Natural killer cell (primary cell): Measurements from ENCODE around the gene ZFYVE27. TPM values are rescaled to one million over a fixed set of nuclear protein-coding genes. Genes with fewer than 3 reads are reported as not detected.
A peak's percentile ranks its signal among the peaks of the same experiment; 100 is the strongest.

ENCODE experiments used
- ATAC-seq, 3 donors: fragments of 150-1000 bp in 2 of 3; fragments of 200-7000 bp in 1 of 3; cut with Tn5 transposase; 1 replicate in 1 of 3; 2 replicates in 2 of 3; pipeline ENCODE4 v1.10.0; 2021; ENCODE audit warnings: mild to moderate bottlenecking in 2 of 3, moderate library complexity in 2 of 3
- DNase-seq, 2 donors: peaks; one replicate each; pipeline versions ENCODE4 v3.0.0 to v3.0.0-alpha.2; 2013 to 2021; ENCODE audit warnings: mixed read lengths in 1 of 2
- H3K27ac ChIP-seq: one replicate; pipeline ENCODE4 v1.5.1; 2013; ENCODE audit warnings: mild to moderate bottlenecking, low read length
- H3K27me3 ChIP-seq: one replicate; pipeline ENCODE4 v1.6.1; 2013; ENCODE audit warnings: low read length; ENCODE audit not compliant: control insufficient read depth, insufficient read depth
- H3K36me3 ChIP-seq: one replicate; pipeline ENCODE4 v1.6.1; 2013; ENCODE audit warnings: low read length; ENCODE audit not compliant: control insufficient read depth, insufficient read depth
- H3K4me1 ChIP-seq: one replicate; pipeline ENCODE4 v1.6.1; 2013; ENCODE audit warnings: low read length; ENCODE audit not compliant: control insufficient read depth, insufficient read depth
- H3K4me3 ChIP-seq: one replicate; pipeline ENCODE4 v1.5.1; 2013; ENCODE audit warnings: low read length
- H3K9me3 ChIP-seq: one replicate; pipeline ENCODE4 v1.6.1; 2013; ENCODE audit warnings: low read length; ENCODE audit not compliant: control insufficient read depth, insufficient read depth
- H3K27ac Mint-ChIP-seq, 2 donors: one replicate each; pipeline ENCODE4 v1.8.0; 2022; ENCODE audit warnings: mild to moderate bottlenecking in 2 of 2, mixed read lengths in 2 of 2, moderate library complexity in 1 of 2
- H3K27me3 Mint-ChIP-seq, 2 donors: one replicate each; pipeline ENCODE4 v1.8.0; 2022; ENCODE audit warnings: low read depth in 2 of 2, mixed read lengths in 2 of 2
- H3K36me3 Mint-ChIP-seq: one replicate; pipeline ENCODE4 v1.8.0; 2022; ENCODE audit warnings: mixed read lengths
- H3K4me1 Mint-ChIP-seq, 2 donors: one replicate each; pipeline ENCODE4 v1.8.0; 2022; ENCODE audit warnings: mixed read lengths in 2 of 2
- H3K4me3 Mint-ChIP-seq: one replicate; pipeline ENCODE4 v1.8.0; 2022; ENCODE audit warnings: mild to moderate bottlenecking, moderate library complexity, mixed read lengths
- H3K9me3 Mint-ChIP-seq, 2 donors: one replicate each; pipeline ENCODE4 v1.8.0; 2022; ENCODE audit warnings: mixed read lengths in 2 of 2
- WGBS: methylation state at CpG from one replicate; pipeline ENCODE4 v1.1.7; 2013; ENCODE audit warnings: missing lambda C conversion rate; ENCODE audit not compliant: insufficient coverage; 5-methylcytosine and 5-hydroxymethylcytosine counted together
- intact Hi-C: fragments of 100-400 bp; cut with micrococcal nuclease; formaldehyde crosslinking; loops from one replicate; pipeline ENCODE4 v1.14.2; 2022
- total RNA-seq, 4 donors: library from RNA; stranded (reverse); fragments of 120-200 nt in 1 of 4; gene quantifications; one replicate each; pipeline versions ENCODE4 v1.2.3 to v1.2.4, GENCODE V29; 2013 to 2022
- TF ChIP-seq, protein P1 (sequence below): fragments of 200-600 bp; IDR thresholded peaks from one replicate; pipeline ENCODE4 v1.8.0; 2022; ENCODE audit warnings: antibody characterized with exemption

The ZFYVE27 gene
- total RNA-seq, 3 donors from 2014 or later (not counting 1 experiment from before 2014, with no cell fraction given): 63.0 to 82.8 (median 76.4) TPM

DNA sequence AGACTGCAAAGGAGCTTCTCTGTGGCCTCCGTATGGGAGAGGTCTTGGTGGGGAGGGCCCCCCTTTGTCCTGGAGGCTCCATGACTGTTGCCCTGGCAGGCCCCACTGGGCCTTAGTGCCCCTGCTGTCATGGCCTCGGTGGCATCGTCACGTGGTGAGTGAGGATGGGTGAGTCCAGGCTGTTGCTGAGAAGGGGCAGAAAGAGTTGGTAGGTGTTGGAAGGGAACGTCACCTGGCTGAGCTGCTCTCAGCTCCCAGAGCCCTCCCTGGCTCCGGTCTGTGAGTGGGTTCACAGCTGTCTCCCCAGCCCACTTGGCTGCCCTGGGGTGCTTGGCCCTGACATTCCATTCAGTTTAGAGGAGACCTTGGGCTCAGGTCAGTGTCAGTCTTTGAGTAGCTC lies 18.8 kb downstream of the ZFYVE27 start:
- H3K27ac ChIP-seq: no peak overlapping the region
- Mint-ChIP-seq H3K9me3 (no peaks in the 10 kb centered on the region), H3K4me1 (no peaks in the 10 kb centered on the region), H3K4me3 (no peak overlapping the region), H3K27me3 (no peaks in the 10 kb centered on the region), H3K27ac (no peak overlapping the region), H3K36me3 (peaks cover 24% of the 10 kb centered on the region)
- over 99% methylated on average over 6 of the region's 6 CpGs for WGBS
- H3K27me3 ChIP-seq: no peaks in the 10 kb centered on the region
- intact Hi-C loops: no loop called here
- TF ChIP-seq, protein P1, sequence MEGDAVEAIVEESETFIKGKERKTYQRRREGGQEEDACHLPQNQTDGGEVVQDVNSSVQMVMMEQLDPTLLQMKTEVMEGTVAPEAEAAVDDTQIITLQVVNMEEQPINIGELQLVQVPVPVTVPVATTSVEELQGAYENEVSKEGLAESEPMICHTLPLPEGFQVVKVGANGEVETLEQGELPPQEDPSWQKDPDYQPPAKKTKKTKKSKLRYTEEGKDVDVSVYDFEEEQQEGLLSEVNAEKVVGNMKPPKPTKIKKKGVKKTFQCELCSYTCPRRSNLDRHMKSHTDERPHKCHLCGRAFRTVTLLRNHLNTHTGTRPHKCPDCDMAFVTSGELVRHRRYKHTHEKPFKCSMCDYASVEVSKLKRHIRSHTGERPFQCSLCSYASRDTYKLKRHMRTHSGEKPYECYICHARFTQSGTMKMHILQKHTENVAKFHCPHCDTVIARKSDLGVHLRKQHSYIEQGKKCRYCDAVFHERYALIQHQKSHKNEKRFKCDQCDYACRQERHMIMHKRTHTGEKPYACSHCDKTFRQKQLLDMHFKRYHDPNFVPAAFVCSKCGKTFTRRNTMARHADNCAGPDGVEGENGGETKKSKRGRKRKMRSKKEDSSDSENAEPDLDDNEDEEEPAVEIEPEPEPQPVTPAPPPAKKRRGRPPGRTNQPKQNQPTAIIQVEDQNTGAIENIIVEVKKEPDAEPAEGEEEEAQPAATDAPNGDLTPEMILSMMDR: no peak
- peaks cover 89% of the 10 kb centered on the region for H3K36me3 ChIP-seq
- no peaks in the 10 kb centered on the region for H3K9me3 ChIP-seq
- no peak for ATAC-seq
- no peak for DNase-seq
- no peak overlapping the region for H3K4me3 ChIP-seq
- no peaks in the 10 kb centered on the region for H3K4me1 ChIP-seq

DNA sequence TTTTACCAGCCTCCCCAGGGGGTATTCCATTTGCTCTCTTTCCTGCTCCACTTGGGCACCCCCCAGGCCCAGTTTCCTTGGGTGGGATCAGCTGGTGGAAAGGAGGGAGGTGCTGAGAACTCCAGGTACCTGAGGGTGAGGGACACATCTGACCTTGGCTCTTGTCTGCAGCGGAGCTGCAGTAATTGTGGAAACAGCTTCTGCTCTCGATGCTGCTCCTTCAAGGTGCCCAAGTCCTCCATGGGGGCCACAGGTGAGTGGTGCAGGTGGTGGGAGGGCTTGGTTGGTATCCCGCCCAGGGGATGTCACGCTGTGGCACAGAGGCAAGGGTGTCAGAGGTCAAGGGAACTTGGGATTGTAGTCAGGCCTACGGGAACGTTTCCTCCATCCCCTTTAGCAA lies 20.5 kb downstream of the ZFYVE27 start:
- Mint-ChIP-seq H3K4me3 (no peak overlapping the region), H3K4me1 (no peaks in the 10 kb centered on the region), H3K36me3 (peaks cover 9% of the 10 kb centered on the region), H3K27ac (no peak overlapping the region), H3K9me3 (no peaks in the 10 kb centered on the region), H3K27me3 (no peaks in the 10 kb centered on the region)
- Histone ChIP-seq H3K36me3 (peaks cover 85% of the 10 kb centered on the region), H3K27ac (no peak overlapping the region), H3K4me3 (no peak overlapping the region), H3K9me3 (no peaks in the 10 kb centered on the region), H3K4me1 (no peaks in the 10 kb centered on the region), H3K27me3 (no peaks in the 10 kb centered on the region)
- ATAC-seq: no peak
- no peak for DNase-seq
- intact Hi-C loops: no loop called here
- TF ChIP-seq, protein P1: no peak
- WGBS: 100% methylated on average over 4 of the region's 6 CpGs

DNA sequence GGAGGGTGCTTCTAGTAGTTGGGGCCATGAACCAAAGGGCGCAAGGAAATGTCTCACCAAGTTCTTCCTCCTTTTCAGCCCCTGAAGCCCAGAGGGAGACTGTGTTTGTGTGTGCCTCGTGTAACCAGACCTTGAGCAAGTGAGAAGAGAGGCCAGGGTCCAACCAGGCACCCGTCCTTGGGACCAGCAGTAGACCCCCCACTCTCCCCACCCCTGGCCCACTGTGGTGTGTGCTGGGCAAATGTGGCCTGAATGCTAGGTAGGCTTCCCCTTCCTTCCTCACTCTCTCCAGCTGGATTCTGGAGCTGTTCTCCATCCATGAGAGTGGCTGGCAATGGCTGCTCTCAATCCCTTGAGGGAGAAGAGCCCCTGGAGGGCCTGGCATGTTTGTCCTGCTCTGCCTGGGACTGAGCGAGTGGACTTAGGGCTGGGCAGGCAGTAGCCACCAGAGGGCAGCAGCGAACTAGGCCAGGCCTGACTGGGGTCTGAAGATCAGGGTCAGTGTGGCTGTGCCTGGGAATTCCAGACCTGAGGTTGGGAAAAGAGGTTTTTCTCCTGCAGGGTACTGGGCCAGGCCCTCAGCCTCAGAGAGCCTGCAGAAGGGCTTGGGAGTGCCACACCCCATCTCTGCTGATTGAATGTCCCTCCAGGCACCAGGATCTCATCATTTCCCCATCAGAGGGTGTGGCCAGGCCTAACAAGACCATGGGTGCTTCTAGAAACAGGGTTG lies 22.4 kb downstream of the ZFYVE27 start:
- Histone ChIP-seq H3K27me3 (no peaks in the 10 kb centered on the region), H3K9me3 (no peaks in the 10 kb centered on the region), H3K36me3 (peaks cover 73% of the 10 kb centered on the region), H3K27ac (no peak overlapping the region), H3K4me3 (no peak overlapping the region), H3K4me1 (no peaks in the 10 kb centered on the region)
- Mint-ChIP-seq H3K27me3 (no peaks in the 10 kb centered on the region), H3K36me3 (peaks cover 8% of the 10 kb centered on the region), H3K4me3 (no peak overlapping the region), H3K27ac (peak overlapping the region in 1 of 2 donors; percentile 24), H3K4me1 (peaks cover 0 to 3% of the 10 kb centered on the region in 2 donors), H3K9me3 (no peaks in the 10 kb centered on the region)
- 71% methylated on average over 5 of the region's 5 CpGs for WGBS
- DNase-seq (peak; percentile 44 to 71), ATAC-seq (peak; percentile 66 to 84 (median 82))
- TF ChIP-seq, protein P1: peak; percentile 70
- intact Hi-C loops: loop anchor here (2.0 kb wide), 1 partner anchor 269 kb away; no protein-coding TSS in a partner anchor
